Ammon's horn (tissue), 1 donor: ENCODE measurements around the gene CTNNA1.
"Not testable (repeated sequence)": the region's sequence is repeated elsewhere in the genome, so short reads cannot be mapped to it uniquely, and the experiment has no call there.

ENCODE experiments used
- DNase-seq: peaks from one replicate; pipeline ENCODE4 v3.0.0-alpha.2; 2016; ENCODE audit warnings: low spot score

Gene CTNNA1

GRCh38 chr5:138752951-138753793, at the start of gene CTNNA1:
CTNNA1 (plus strand) TSS chr5:138753425; CDS start chr5:138781925, 28,500 bp downstream.
- peak; percentile 67 for DNase-seq

- DNase-seq = not testable (repeated sequence)
Observed at GRCh38 chr5:138703777-138704176, 49.4 kb upstream of the CTNNA1 start.

GRCh38 chr5:138705007-138705406, 48.2 kb upstream of the CTNNA1 start:
- no peak for DNase-seq

GRCh38 chr5:138705567-138705966, 47.7 kb upstream of the CTNNA1 start:
- DNase-seq = no peak

GRCh38 chr5:138706655-138707480, 46.4 kb upstream of the CTNNA1 start:
- peak; percentile 39 for DNase-seq

GRCh38 chr5:138708791-138709190, 44.4 kb upstream of the CTNNA1 start:
- DNase-seq = no peak

- no peak for DNase-seq
Observed at GRCh38 chr5:138709202-138709601, 44.0 kb upstream of the CTNNA1 start.

- DNase-seq = no peak
Observed at GRCh38 chr5:138711087-138711486, 42.1 kb upstream of the CTNNA1 start.

- DNase-seq = no peak
Observed at GRCh38 chr5:138711811-138712210, 41.4 kb upstream of the CTNNA1 start.

- DNase-seq = no peak
Observed at GRCh38 chr5:138712324-138712723, 40.9 kb upstream of the CTNNA1 start.

- no peak for DNase-seq
Observed at GRCh38 chr5:138712791-138713190, 40.4 kb upstream of the CTNNA1 start.

GRCh38 chr5:138713247-138713646, 40.0 kb upstream of the CTNNA1 start:
- no peak for DNase-seq

GRCh38 chr5:138714694-138715093, 38.5 kb upstream of the CTNNA1 start:
- no peak for DNase-seq

- not testable (repeated sequence) for DNase-seq
Observed at GRCh38 chr5:138715931-138716432, 37.2 kb upstream of the CTNNA1 start.

GRCh38 chr5:138716456-138716924, 36.7 kb upstream of the CTNNA1 start:
- no peak for DNase-seq

GRCh38 chr5:138717399-138717798, 35.8 kb upstream of the CTNNA1 start:
- DNase-seq = no peak

GRCh38 chr5:138719811-138720210, 33.4 kb upstream of the CTNNA1 start:
- no peak for DNase-seq

- no peak for DNase-seq
Observed at GRCh38 chr5:138720840-138721239, 32.4 kb upstream of the CTNNA1 start.

GRCh38 chr5:138721979-138722378, 31.2 kb upstream of the CTNNA1 start:
- no peak for DNase-seq

- no peak for DNase-seq
Observed at GRCh38 chr5:138722544-138723177, 30.6 kb upstream of the CTNNA1 start.

GRCh38 chr5:138724470-138725146, 28.6 kb upstream of the CTNNA1 start:
- peak; percentile 34 for DNase-seq
